Fibroblast of skin of right quadriceps (primary cell): ENCODE results near the gene NUP50.
"Not testable (repeated sequence)": the region's sequence is repeated elsewhere in the genome, so short reads cannot be mapped to it uniquely, and the experiment has no call there.

Experiments
- DNase-seq: peaks from one replicate; pipeline ENCODE4 v3.0.0-alpha.2; 2013

Gene NUP50

GRCh38 chr22:45162531-45162930 is 1.2 kb upstream of the NUP50 start:
- DNase-seq: no peak

DNA sequence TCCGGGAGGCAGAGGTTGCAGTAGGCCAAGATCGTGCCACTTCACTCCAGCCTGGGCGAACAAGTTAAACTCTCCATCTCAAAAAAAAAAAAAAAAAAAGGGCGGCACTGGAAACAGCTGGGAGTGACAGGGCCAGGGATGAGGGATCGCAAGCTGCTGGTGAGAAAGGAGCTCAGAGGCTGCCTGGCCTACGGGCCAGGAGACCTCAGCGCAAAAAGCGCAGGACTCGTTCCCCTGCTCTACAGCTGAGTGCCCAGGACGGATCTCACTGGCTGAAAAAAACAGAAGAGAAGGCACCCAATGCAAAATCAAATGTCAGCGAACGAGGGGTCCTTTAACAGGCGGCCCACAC is 650 bp upstream of the NUP50 start:
- no peak for DNase-seq

- DNase-seq: no peak
These were observed 754 bp downstream of the NUP50 start for GRCh38 chr22:45164270-45165088.

DNA sequence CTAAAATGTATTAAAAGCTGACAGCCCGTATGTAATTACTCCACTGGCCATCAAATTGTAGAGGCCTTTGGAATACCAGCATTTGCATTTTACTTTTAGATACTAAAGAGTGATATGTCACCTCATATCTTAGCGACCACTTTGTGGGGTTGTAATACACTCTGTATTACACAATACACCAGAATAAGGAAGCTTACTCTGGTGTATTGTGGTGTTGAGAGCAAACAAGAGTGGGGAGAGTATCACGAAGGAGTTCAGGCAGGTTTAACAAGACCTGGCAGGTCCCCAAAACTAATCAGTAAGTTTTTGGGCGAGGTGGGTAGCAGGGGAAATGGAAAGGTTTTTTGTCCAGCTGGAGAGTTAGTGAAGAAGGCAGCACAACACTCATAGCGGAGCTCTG is 3.2 kb downstream of the NUP50 start:
- no peak for DNase-seq

- no peak for DNase-seq
These were observed 6.1 kb downstream of the NUP50 start for GRCh38 chr22:45169591-45170466.

- DNase-seq: no peak
These were observed 8.1 kb downstream of the NUP50 start for GRCh38 chr22:45171830-45172229.

DNA sequence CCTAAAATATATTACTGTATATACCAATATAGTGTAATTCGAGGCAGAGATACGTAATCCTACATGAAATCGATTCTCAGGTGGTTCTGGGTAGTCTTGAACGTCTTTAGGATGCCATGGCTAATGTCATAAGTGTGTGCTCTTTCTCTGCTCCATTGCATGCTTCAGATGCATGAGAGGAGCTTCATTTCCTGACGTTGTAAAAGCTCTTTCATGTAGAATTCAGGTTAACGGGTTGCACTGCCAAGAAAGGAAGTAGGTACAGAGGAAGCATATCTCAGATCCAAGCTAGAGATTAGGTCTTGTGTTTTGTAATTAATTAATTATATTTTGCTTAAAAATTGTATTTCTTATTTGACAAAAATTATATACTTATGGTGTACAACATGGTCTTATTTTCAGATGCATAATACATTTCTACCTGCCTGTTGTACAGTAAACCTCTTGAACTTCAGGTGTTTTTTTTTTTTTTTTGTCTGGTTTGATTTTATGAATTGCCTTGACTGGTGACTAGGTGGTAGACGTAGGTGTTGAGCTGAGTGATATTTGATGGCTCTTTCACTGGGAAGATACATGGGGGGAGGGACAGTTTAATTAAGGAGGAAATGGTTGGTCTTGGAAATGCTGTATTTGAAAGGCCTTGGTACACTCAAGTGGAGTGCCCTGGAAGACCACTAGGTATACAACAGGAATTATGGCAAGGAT is 9.3 kb downstream of the NUP50 start:
- no peak for DNase-seq

DNA sequence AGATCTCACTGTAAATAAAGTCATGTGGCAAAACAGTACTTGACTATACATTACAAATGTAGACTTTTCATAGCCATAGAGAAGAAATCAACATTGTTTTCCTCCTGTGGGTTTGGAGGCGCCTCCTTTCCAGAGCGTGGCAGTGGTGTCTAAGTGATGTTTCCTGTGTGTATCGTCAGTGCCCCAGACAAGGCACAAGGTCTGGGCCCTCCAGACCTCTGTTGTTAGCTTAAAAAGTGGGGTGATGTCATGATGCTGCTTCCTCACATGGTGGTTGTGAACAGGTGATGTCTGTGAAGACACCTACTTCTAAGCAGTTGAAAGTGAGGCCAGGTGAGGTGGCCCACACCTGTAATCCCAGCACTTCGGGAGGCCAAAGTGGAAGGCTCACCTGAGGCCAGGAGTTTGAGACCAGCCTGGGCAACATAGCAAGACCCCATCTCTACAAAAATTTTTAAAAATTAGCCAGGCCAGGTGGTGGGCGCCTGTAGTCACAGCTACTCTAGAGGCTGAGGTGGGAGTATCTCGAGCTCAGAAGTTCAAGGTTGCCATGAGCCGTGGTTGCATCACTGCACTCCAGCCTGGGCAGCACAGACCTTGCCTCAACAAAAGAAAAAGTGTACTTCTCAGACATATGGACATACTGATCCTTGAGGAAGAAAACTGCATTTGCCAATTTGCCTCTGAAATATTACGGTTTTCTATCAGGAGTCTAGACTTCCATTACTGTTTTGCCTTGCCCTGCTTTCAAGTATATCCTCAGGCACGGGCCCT is 15.7 kb downstream of the NUP50 start:
- DNase-seq: no peak

DNA sequence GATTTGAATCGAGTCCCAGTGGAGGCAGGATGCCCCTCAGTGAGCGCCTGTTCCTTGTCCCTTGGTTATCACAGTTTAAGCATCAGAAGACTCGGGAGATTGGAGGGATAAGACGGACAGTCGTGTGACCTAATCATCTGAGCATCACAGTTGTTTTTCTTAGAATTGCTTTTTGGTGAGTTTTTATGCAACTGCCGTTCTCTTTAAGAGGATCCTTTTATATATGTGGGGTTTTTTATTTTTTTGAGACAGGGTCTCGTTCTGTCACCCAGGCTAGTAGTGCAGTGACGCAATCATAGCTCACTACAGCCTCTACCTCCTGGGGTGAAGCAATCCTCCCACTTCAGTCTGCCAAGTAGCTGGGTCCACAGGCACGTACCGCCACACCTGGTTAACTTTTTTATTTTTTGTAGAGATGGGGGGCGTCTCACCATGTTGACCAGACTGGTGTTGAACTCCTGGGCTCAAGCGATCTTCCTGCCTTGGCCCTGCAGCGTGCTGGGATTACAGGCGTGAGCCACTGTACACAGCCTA is 16.5 kb downstream of the NUP50 start:
- no peak for DNase-seq

- no peak for DNase-seq
These were observed 17.5 kb downstream of the NUP50 start for GRCh38 chr22:45181240-45181639.

GRCh38 chr22:45181766-45182165 is 18.0 kb downstream of the NUP50 start:
- DNase-seq: no peak

DNA sequence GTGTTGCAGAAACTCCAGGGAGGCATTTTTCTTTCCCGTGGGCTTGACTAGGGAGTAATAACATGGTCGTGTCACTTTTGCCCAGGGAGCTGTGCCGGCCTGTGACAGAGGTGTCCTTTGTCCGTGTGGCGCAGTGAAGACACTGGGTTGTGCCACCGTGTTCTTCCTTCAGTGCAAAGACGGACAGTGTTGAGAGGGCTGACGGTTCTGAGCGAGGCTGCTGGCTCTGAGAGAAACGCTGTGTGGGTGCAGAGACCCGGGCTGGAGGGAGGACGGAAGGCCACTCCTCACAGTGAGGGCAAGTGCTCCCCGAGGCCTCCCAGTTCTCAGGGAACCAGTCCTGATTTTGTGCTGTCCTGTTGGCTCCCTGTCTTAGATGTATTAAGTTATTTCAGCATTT is 20.2 kb downstream of the NUP50 start:
- DNase-seq: no peak

GRCh38 chr22:45185718-45186514 is 22.2 kb downstream of the NUP50 start:
- no peak for DNase-seq

DNA sequence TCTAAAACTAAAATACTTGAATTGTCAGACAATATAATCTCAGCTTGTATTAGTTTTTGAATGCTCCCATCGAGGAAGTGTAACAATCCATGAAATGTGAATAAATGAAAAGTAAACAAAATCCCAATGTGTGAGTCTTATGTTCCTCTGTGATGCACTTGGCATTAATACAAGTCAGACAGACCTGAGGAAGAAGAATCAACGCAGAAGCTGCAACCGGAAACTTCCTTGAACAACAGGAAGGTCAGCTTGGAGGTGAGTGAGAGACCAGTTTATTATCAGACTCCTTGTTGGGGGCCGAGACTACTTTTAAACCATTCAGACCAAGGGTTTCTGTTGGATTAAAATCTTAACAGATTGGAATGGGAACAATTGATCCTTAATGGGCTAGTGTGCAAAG is 24.2 kb downstream of the NUP50 start:
- no peak for DNase-seq

DNA sequence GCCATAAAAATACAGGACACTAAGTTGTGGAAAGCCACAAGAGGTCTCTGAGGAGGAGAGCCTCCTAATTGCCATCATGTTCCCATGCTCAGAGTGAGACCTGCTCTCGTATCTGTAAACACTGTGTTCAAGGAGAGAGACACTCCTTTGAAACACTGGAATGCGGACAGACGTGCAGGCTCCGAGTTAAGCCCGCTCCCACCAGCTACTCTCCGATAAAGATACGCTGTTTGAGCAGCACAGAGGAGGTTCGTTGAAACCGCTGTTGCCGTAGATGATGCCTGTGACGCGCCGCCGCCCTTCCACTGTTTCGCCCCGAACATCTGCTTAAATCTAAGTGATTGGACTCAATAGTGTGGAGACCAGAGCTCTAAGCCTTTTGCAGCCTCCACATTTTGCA is 25.1 kb downstream of the NUP50 start:
- no peak for DNase-seq

GRCh38 chr22:45190202-45190872 is 26.6 kb downstream of the NUP50 start:
- DNase-seq: no peak

- not testable (repeated sequence) for DNase-seq
These were observed 28.0 kb downstream of the NUP50 start for GRCh38 chr22:45191746-45192145.

DNA sequence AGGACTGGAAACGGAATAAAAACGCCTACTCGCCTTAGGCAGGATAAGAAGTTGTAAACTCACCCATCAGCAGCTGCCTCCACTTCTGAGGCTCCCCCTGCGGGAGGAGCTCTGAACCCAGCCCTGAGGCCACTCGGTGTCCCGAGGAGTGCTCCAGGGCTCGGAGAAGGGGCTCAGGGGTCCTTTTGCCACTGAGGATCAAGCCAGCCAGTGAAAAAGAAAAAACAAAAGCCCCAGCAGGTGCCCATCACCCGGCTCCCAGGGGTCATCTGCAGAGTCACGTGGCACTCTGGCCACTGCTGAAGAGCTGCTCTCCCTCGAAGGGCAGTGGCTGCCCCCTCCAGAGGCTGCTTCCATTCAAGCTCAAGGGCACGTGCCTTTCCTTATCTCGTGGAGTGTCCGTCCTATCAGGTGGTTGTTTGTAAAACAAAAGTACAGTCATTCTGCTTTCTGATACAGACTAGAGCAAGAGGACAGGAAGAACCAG is 29.0 kb downstream of the NUP50 start:
- DNase-seq: no peak

DNA sequence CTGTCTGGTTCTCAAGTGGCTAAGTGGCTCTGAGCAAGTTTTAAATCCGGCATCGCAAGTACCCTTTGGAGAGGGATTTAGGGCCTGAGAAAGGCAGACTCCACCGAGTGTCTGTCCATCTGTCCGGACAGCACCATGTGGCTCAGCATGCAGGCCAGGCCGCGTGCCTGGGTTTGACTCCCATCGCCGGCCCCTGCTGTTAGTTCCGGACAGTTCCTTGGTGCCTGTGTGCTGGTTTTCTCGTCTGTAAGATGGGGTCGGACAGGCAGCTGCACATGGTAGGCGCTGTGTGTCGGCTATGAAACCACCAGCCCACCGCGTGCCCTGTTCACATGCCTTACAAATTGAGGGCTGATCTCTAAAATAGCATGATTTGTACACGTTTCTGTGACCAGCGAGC is 31.0 kb downstream of the NUP50 start:
- no peak for DNase-seq

DNA sequence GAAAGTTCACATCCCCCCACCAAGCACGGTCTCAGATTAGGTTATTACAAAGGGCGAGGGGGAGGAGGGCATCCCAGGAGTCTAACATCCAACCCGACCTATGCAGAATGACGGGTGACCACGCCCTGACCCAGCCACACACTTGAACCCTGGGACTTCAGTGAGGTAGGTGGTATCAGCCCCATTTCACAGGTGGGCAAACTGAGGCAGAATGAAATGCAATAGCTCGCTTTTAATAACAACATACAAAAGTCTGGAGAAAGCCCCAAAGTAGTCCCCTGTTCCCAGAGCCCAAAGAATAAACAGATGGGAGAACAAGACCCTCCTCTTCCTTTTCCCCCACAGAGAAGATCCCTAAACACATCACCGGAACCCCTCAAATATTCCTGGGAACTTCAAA is 31.9 kb downstream of the NUP50 start:
- no peak for DNase-seq

- no peak for DNase-seq
These were observed 32.6 kb downstream of the NUP50 start for GRCh38 chr22:45196308-45196707.
